Smooth muscle cell (in vitro differentiated cells): Measurements from ENCODE around the gene PIAS3. TPM values are rescaled to one million over a fixed set of nuclear protein-coding genes. Genes with fewer than 3 reads are reported as not detected.

Source experiments
- DNase-seq: peaks from one replicate; lab custom pipeline; 2025; ENCODE audit not compliant: unreplicated experiment; lab: John Stamatoyannopoulos, UW
- H2AFZ ChIP-seq: fragments of 200-600 bp; sonication (generic); 2 replicates; pipeline ENCODE4 v1.6.0; 2016; ENCODE audit warnings: antibody characterized with exemption, low read depth, mild to moderate bottlenecking
- H3F3A ChIP-seq: fragments of 200-600 bp; sonication (generic); 2 replicates; pipeline ENCODE4 v1.6.0; 2017; ENCODE audit warnings: antibody characterized with exemption, low read depth
- H3K27ac ChIP-seq: fragments of 200-600 bp; sonication (generic); 2 replicates; pipeline ENCODE4 v1.5.1; 2016; ENCODE audit warnings: low read depth, mild to moderate bottlenecking
- H3K27me3 ChIP-seq: fragments of 200-600 bp; sonication (generic); 2 replicates; pipeline ENCODE4 v1.6.1; 2016; ENCODE audit warnings: low read depth, mild to moderate bottlenecking
- H3K36me3 ChIP-seq: fragments of 200-600 bp; sonication (generic); 2 replicates; pipeline ENCODE4 v1.5.1; 2016; ENCODE audit warnings: low read depth
- H3K4me1 ChIP-seq: fragments of 200-600 bp; sonication (generic); 2 replicates; pipeline ENCODE4 v1.5.1; 2016; ENCODE audit warnings: low read depth
- H3K4me2 ChIP-seq: fragments of 200-600 bp; sonication (generic); 2 replicates; pipeline ENCODE4 v1.6.0; 2016; ENCODE audit warnings: mild to moderate bottlenecking
- H3K4me3 ChIP-seq: fragments of 200-600 bp; sonication (generic); 2 replicates; pipeline ENCODE4 v1.5.1; 2016; ENCODE audit warnings: mild to moderate bottlenecking
- H3K79me2 ChIP-seq: fragments of 200-600 bp; sonication (generic); 2 replicates; pipeline ENCODE4 v1.6.0; 2016; ENCODE audit warnings: low read depth, mild to moderate bottlenecking
- H3K9ac ChIP-seq: fragments of 200-600 bp; sonication (generic); 2 replicates; pipeline ENCODE4 v1.6.0; 2016; ENCODE audit warnings: low read depth
- H3K9me3 ChIP-seq: fragments of 200-600 bp; sonication (generic); replicated peaks from 2 replicates; pipeline ENCODE4 v1.5.1; 2016; ENCODE audit warnings: low read depth
- H4K20me1 ChIP-seq: fragments of 200-600 bp; sonication (generic); 2 replicates; pipeline ENCODE4 v1.6.0; 2016; ENCODE audit warnings: low read depth
- CTCF ChIP-seq: fragments of 200-600 bp; sonication (generic); IDR thresholded peaks from 2 replicates; pipeline ENCODE4 v1.5.1; 2017; ENCODE audit warnings: borderline replicate concordance, mild to moderate bottlenecking, antibody characterized with exemption; ENCODE audit not compliant: insufficient read depth, poor library complexity, severe bottlenecking
- WGBS: methylation state at CpG from one replicate; pipeline ENCODE4 v1.1.7; 2016; ENCODE audit warnings: low lambda C conversion rate; 5-methylcytosine and 5-hydroxymethylcytosine counted together
- polyA plus RNA-seq: library from polyadenylated mRNA; unstranded; fragments of >200 nt; fragmentation: Nextera tagmentation; extraction: Ambion mirVana; gene quantifications from 2 replicates; pipeline ENCODE4 v1.2.1, GENCODE V29; 2016
- total RNA-seq: library from RNA; depleted of rRNA; stranded (reverse); fragments of >200 nt; gene quantifications from 2 replicates; pipeline ENCODE4 v1.2.3, GENCODE V29; 2014

PIAS3 gene
- total and polyA plus RNA-seq, 2 experiments from 2014 or later, result 39.2 to 57.6 TPM

- H3K4me2 ChIP-seq, result no peak overlapping the region
- no peak overlapping the region for H2AFZ ChIP-seq
- TF ChIP-seq CTCF, result no peak
- H3K79me2 ChIP-seq, result no peaks in the 10 kb centered on the region
- peaks cover 8% of the 10 kb centered on the region for H3K4me1 ChIP-seq
- H3K9me3 ChIP-seq, result no peaks in the 10 kb centered on the region
- DNase-seq, result no peak
- peaks cover 6% of the 10 kb centered on the region for H3K27me3 ChIP-seq
- H3K27ac ChIP-seq, result peak overlapping the region; percentile 70
- H3K9ac ChIP-seq, result no peak overlapping the region
- no peaks in the 10 kb centered on the region for H3F3A ChIP-seq
- H3K4me3 ChIP-seq, result no peak overlapping the region
- H3K36me3 ChIP-seq, result no peaks in the 10 kb centered on the region
- no peaks in the 10 kb centered on the region for H4K20me1 ChIP-seq
- WGBS, result 70% methylated on average over 2 of the region's 2 CpGs
Measured at GRCh38 chr1:145878724-145879123, 19.8 kb upstream of the PIAS3 start.

- H2AFZ ChIP-seq, result no peak overlapping the region
- H3K4me1 ChIP-seq, result peaks cover 8% of the 10 kb centered on the region
- WGBS, result 61% methylated on average over 7 of the region's 7 CpGs
- no peak overlapping the region for H3K4me3 ChIP-seq
- H3K9ac ChIP-seq, result no peak overlapping the region
- TF ChIP-seq CTCF, result no peak
- H3F3A ChIP-seq, result no peaks in the 10 kb centered on the region
- no peaks in the 10 kb centered on the region for H3K9me3 ChIP-seq
- H3K79me2 ChIP-seq, result no peaks in the 10 kb centered on the region
- peak overlapping the region; percentile 52 for H3K27ac ChIP-seq
- H3K36me3 ChIP-seq, result no peaks in the 10 kb centered on the region
- H3K4me2 ChIP-seq, result no peak overlapping the region
- H4K20me1 ChIP-seq, result no peaks in the 10 kb centered on the region
- DNase-seq, result no peak
- no peaks in the 10 kb centered on the region for H3K27me3 ChIP-seq
Measured at GRCh38 chr1:145877923-145878486, 19.1 kb upstream of the PIAS3 start.

GRCh38 chr1:145874646-145875045 is 15.8 kb upstream of the PIAS3 start:
- no peak for TF ChIP-seq CTCF
- no peak for DNase-seq
- no peaks in the 10 kb centered on the region for H3K79me2 ChIP-seq
- no peaks in the 10 kb centered on the region for H3K9me3 ChIP-seq
- H3K27ac ChIP-seq, result no peak overlapping the region
- peaks cover 7% of the 10 kb centered on the region for H3K4me1 ChIP-seq
- no peaks in the 10 kb centered on the region for H3K27me3 ChIP-seq
- H3K4me2 ChIP-seq, result no peak overlapping the region
- no peaks in the 10 kb centered on the region for H3F3A ChIP-seq
- H3K4me3 ChIP-seq, result no peak overlapping the region
- no peak overlapping the region for H3K9ac ChIP-seq
- H4K20me1 ChIP-seq, result no peaks in the 10 kb centered on the region
- no peaks in the 10 kb centered on the region for H3K36me3 ChIP-seq
- WGBS, result 96% methylated on average over 12 of the region's 12 CpGs
- H2AFZ ChIP-seq, result no peak overlapping the region
